Occipital lobe (tissue), 2 donors: Measurements from ENCODE around the gene ATXN10. TPM values are rescaled to one million over a fixed set of nuclear protein-coding genes. Genes with fewer than 3 reads are reported as not detected.
"Not testable (repeated sequence)": the region's sequence is repeated elsewhere in the genome, so short reads cannot be mapped to it uniquely, and the experiment has no call there.

ENCODE experiments used
- DNase-seq: peaks from one replicate; lab custom pipeline; 2025; lab: John Stamatoyannopoulos, UW
- total RNA-seq: library from RNA; depleted of rRNA; stranded (reverse); fragments of >200 nt; gene quantifications from one replicate; pipeline ENCODE4 v1.2.3, GENCODE V29; 2014

The ATXN10 gene
- total RNA-seq, 1 donor from 2014 or later = 326 TPM

DNA sequence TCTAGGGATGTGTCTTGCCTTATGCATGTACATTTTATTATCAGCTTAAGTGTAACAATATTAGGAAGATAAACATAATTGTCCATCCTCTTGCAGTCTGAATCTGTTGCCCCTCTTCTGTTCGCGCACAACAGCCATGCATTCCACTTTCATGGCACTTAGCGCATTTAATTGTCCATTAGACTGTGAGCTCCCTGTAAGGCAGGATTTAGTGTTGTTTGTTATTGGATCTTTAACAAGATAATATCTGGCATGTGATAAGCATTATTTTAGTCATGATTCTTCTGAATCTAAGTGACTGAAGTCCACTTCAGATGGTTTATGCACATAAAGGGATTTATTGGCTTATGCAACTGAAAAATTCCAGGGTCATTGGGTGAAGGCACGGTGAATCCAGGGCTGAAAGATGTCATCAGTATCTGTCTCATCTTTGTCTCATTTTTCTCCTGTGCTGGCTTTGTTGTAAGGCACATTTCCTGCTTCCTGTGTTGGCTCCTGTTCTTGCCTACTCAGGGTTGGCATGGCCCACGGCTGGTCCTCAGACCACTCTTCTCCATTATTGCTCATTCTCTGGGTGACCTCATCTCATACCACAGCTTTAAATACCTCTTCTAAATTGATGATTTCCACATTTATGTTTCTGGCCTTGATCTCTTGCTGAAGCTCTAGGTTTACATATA lies 37.6 kb downstream of the ATXN10 start:
- DNase-seq = no peak

DNA sequence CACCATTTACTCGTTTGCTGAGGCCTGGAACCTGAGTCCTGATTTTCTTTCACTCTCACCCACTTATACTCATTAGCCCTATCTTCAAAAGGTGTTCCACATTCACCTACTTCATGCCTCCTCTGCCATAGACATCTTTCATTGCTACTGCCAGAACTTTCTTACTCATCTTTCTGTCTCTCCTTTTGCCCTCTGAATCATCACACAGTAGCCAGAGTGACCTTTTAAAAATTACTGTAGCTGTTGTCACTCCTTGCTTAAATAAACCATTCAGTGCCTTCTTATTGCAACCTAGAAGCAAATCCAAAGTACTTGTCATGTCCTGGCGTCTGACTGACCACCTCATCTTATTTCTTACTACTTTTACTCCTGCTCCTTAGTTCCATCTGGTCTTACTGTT lies 38.2 kb downstream of the ATXN10 start:
- no peak for DNase-seq

DNA sequence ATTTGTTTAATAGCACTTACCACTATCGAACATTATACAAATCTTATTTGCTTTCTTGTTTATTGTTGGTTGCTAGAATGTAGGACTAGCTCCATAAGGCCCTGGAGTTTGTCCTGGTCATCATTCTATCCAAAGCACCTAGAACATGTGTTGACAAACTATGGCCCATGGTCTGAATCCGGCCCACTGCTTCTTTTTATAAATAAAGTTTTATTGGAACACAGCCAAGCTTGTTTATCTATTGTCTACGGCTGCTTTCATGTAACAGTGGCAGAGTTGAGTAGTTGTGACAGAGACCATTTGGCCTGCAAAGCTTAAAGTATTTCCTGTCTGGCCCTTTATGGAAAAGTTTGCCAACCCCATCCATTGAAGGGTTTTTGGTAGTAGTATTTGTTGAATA lies 38.8 kb downstream of the ATXN10 start:
- DNase-seq = no peak

DNA sequence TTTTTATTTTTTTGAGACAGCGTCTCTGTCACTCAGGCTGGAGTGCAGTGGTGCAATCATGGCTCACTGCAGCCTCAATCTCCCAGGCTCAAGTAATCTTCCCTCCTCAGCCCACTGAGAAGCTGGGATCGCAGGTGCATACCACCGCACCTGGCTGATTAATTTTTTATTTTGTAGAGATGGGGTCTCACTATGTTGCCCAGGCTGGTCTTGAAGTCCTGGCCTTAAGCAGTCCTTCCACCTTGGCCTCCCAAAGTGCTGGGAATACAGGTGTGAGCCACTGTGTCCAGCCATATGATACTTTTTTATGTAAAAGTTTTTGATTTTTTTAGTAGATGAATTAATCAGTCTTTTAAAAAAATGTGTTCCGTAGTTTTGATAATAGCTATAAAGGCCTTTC lies 42.8 kb downstream of the ATXN10 start:
- DNase-seq = not testable (repeated sequence)

DNA sequence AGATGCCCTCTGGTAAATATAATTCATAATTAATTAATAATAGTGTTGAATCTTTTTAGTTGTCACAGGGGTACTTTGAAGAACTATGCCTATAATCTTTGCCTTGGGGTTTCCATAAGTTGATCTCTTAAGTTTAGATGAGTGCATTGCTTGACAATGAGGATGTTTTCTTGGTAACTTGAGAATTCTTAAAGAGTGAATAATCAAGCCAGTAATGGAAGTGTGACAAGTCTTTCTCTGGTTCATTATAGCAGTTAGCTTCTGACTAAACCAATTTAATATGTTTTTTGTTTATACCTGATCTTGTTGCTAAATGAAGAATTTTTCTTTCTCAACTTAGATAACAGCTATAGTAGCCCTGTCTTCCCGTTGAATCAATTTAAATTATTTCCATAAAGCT lies 46.2 kb downstream of the ATXN10 start:
- no peak for DNase-seq

DNA sequence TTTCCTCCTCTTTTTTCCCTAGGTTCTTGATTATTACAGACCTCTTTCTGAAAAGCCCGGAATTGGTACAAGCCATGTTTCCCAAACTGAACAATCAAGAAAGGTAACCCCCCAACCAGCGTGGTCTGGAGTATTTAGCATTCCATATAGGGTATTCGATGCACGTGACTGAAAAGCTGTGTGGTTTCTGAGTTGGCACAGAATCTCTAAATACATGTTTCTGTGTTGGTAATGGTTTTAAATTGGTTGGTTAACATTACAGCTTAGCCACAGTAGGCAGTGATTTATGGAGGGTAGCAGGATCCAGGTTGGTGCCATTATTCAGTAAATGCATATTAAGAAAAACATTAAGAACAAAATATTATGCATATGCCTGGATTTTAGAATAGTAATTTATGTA lies 46.8 kb downstream of the ATXN10 start:
- DNase-seq = no peak

DNA sequence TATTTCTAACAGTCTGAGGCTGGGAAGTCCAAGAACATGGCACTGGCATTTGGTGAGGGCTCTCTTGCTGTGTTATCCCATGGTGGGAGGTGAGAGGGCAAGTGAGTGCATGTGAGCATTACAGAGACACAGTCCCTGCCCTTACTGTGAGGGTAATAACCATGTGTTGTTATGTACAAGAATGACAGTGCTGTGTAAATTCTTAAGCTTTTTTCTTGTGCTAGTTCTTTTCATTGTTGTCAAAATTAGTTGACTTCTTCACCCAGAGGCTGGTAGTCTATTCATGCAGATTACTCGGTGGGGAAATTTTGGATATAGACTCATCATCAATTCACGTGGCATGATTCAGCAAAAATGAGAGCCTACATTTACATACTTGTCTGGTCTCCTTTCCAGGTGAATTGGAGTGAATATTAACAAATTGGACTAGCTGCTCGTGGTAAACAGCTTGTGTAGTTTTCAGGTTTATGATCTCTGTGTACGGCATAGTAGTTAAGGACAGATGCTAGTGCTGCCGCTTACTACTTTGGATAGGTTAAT lies 49.3 kb downstream of the ATXN10 start:
- no peak for DNase-seq

DNA sequence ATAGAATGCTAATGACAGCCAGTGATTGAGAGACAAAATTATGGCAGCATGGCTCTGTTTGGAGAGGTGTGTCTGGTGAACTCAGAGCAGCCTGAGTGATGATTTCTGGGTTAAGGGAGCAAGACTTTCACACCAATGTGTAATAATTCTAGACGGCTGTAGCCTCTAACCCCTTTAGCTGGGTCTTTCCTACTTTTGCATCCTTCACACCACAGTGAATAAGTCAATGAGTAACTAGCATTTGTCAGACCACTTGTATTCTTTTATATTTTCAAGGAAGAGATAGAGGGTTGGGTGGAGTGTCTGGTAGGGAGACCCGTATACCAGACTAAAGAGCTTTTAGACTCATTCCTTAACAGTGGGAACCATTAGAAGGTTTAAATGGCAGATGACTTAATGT lies 50.4 kb downstream of the ATXN10 start:
- no peak for DNase-seq

DNA sequence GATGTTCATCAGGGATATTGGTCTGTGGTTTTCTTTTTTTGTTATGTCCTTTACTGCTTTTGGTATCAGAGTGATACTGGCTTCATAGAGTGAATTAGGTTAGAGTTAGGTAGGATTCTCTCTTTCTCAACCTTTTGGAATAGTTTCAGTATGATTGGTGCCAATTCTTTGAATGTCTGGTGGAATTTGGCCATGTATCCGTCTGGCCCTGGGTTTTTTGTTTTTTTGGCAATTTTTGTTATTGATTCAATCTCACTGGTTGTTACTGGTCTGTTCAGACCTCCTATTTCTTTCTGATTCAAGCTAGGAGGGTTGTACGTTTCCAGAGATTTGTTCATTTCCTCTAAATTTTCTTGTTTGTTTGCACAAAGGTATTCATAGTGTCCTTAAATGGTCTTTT lies 54.4 kb downstream of the ATXN10 start:
- DNase-seq = no peak

DNA sequence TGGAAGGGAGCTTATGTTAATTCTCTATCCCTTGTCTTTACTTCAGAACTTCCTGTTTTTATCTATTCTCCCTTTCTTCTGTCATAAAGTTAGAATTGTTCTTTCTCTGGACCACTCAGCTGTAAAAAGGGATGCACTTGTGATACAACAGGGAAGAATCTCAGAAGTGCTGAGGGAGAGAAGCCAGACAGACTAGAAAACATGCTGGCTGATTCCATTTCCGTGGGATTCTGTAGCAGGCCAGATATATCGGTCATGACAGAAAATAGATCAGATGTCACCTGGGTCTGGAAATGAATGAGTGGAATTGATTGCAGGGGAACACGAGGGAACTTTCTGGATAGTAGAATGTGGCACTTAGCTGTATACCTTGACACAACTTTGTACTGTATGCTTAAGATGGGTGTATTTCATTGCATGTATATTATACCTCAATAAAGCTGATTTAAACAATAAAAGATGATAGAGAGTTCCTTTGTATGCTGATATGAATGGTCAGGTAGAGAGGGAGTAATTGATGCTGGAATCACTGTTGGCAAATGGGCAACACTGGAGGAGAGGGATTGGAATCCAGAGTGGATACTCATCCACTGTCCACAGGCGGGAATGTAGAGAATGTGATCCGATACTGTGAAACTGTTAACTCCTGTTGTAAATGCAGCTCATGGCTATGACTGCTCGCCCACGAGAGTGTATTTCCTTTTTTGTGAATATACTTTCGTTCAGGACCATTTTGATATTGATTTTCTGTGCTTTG lies 59.6 kb downstream of the ATXN10 start:
- DNase-seq = no peak

DNA sequence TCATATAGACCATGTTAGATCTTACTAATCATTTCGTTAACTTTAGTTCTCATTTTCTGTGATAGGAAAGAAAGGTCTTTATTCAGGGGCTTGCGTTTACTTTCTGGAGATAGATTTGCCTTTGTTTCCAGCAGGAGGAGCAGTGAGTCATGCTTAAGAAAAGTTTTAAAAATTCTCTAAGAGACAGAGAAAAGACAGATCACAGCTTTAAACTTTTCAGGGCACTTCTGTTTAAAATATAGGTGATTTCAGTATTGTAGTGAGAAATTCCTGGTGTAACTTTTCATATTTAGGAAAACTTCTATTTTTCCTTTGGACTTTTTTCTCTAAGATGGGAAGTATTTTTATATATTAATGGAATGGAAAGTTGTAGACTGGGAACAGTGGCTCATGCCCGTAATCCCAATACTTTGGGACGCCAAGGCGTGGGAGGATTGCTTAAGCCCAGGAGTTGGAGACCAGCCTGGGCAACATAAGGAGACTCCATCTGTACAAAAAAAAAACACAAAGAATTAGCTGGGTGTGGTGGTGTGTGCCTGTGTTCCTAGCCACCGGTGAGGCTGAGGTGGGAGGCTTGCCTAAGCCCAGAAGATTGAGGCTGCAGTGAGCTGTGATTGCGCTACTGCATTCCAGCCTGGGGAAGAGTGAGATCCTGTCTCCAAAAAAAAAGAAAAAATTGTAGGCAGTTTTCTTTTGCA lies 60.3 kb downstream of the ATXN10 start:
- no peak for DNase-seq

DNA sequence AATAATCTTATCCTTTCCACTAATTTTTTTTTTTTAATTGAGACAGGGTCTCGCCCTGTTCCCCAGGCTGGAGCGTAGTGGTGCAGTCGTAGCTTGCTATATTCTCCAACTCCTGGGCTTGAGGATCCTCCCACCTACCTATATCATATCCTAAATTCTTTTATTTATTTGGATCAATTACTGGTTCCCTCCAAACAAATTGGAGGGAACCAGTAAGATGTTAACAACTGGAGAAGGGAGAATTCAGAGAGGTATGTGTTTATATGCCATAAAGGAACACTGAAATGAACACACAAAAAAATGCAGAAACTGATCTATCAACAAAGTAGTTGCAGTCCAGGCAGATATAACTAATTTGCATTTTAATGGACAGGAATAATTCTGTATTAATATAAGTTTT lies 63.6 kb downstream of the ATXN10 start:
- DNase-seq = no peak

DNA sequence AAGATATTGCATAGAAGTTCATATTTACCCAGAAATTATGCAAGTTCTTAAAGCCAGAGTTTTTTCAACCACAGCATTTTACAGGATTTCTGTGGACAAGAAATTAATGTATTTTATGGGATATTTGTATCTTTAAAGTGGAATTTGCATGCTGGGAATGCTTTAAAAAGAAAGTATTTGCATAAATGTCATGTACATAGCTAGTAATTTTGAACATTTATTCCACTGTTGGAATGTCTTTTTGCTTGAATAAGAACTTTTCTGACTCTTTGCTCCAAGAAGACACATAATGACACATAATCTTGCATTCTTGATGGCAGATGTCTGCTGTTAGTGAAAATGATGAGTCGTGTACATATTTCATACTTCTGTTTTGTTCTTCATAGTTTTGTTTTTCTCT lies 66.6 kb downstream of the ATXN10 start:
- DNase-seq = no peak

DNA sequence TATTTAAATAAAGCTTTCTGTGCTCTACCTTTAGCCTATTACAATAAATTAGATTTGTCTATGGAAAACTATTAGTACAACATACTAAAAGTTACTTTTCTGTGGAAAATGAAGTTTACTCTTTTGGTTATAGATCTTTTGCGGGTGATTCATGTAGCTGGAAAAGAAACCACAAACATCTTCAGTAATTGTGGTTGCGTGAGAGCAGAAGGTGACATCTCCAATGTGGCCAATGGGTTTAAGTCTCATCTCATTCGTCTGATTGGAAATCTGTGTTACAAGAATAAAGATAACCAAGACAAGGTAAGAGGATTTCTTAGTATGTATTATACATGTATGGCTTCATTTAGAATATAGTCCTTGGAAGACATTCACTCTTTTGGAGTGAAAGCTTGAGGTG lies 68.6 kb downstream of the ATXN10 start:
- no peak for DNase-seq

DNA sequence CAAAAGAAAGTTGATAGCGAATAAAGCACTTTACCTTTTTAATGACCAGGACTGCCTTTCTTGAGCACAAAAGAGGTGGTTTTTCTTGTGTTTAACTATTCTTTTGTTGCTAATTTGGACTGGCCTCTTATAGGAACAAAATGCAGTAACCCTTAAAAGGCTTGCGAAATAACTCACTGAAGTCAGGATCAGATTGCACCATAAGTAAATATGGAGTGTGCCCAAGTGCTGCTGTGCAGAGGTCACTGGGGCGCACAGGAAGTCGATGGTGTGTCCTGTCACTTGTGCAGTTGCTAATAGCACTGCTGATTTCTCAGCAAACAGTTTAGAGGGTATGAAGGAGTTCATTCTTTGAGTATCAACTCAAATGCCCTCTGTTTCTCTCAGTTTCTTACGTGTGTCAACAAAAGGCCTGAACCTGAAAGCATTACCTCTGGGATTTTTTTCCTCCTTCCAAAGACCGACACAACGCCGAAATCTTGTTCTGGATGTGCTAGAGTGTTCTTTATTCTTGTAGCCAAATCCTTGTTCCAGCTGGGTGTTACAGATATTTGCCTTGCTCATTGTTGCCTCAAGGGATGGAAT lies 71.3 kb downstream of the ATXN10 start:
- DNase-seq = no peak

DNA sequence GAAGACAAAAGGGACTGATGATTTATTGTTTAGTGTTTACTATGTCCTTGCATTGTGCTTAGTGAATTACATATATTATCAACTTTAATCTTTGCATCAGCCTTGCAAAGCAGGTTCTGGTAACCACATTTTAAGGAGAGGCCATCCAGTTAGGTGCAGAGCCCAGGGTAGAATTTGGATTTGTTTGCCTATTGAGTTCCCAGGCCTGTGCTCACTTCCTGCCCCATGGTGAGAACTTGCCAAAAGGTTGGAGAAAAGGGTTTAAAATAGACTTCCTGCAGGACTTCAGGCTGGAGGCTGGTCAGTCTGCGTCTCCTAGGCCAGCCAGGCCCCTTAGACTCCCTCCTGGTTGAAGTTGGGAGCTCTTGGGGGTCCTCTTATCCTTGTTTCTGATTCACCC lies 72.1 kb downstream of the ATXN10 start:
- no peak for DNase-seq

DNA sequence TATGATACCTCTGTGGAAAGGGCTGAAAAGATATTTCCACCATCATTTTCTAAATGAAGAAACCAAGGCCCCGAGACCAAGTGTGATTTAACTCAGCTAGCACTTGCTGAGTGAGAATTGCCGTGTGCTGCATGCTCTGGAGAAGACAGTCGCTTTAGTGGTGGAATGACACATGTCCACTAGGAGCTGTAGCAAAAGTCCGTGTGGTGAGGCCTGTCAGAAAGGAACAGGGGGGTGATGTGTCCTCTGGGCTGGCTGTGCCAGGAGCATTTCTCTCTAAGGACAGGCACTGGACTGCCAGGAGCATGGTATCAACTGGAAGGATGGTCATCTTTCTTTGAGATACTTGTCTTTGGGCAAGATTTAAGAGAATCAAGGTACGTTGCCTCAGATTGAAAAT lies 72.8 kb downstream of the ATXN10 start:
- DNase-seq = no peak

DNA sequence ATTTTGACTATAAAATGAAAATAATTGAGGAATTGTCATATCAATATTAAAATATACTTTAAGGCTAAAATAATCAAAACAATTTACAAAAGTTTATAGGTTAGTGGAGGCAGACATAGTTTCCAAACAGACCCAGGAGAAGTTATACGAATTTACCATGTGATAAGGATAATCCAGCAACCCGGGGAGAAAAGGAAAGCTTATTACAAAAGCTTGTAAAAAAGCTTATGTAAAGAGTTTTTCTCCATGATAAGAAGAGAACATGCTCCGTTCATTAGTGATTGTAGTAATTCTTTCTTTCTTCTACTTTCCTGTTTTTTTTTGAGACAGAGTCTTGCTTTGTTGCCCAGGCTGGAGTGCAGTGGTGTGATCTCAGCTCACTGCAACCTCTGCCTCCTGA lies 79.0 kb downstream of the ATXN10 start:
- DNase-seq = no peak

DNA sequence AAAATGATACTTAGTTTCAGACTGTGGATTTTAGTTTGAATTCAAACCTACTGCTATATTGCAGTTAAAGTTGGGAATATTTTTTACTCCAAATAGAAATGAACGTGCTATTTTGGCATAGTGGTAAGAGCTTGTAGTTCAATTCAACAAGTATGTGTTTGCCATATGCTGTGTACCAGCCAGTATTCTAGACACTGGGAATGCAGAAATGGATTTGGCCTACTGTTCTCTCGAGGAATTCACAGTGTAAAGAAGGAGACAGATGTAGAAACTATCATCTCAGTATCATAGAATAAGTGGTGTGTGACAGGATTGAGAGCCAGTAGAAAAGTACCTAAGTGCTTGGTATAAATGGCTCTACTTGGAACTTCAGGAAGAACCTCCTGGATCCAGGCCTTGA lies 80.4 kb downstream of the ATXN10 start:
- no peak for DNase-seq

DNA sequence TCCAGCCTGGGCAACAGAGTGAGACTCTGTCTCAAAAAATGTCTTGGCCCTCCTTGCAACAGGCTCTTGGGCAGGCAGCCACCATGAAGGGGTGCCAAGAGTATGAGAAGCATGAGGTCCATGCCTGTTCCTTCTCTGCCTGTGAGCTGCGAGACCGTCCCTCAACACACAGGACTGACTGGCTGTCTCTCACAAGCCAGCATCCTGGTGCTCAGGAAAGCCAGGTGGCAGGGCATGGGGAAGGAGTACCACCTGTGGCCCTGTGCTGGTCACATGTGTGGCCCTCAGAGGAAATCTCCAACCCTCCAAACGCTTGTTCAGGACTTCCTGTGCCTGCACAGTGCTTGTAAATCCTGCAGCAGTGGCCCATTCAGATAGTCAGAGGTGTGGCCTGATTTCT lies 83.2 kb downstream of the ATXN10 start:
- no peak for DNase-seq

DNA sequence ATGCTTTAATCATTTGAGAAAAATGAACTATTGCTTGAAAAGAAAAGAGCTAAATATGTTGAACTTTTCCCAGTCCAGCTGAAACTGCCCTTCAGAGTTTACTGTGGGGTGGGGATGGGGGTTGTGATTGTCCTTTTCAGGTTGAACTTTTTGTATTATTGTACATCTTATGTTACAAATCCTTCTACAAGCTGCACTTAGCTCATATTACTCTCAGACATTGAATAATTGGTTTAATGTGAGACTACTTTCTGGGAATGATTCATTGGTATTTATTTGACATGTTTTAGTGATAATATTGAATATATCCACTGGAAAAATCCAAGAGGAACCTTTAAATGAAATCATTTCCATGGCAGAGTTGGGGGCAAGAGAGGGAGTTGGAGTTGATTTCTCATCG lies 84.9 kb downstream of the ATXN10 start:
- no peak for DNase-seq

DNA sequence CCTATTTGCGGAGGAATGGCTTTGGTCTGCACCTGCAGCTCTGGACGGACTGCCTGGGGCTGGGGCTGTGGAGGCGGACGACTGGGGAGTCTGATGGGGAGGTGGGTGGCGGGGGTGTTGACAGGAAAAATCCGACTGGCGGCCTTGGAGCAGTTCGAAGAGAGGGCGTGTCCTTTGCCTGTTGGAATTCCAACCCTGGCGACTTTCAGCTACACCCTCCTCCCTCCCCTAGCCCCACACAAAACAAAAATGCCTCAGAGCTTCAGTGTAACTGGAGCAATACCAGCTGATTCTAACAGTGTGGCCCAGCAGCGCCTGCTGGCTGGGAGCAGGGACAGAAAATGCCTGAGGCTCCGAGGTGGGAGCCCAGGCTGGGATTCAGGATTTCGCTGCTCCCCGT lies 85.4 kb downstream of the ATXN10 start:
- no peak for DNase-seq
